HG02870 (cell line): ENCODE results near the gene HSPG2.

ENCODE experiments used
- ATAC-seq: cut with Tn5 transposase; IDR thresholded peaks from one replicate; pipeline ENCODE4 v1.9.1; 2021; ENCODE audit warnings: mild to moderate bottlenecking, moderate library complexity; ENCODE audit not compliant: unreplicated experiment

HSPG2 gene

DNA sequence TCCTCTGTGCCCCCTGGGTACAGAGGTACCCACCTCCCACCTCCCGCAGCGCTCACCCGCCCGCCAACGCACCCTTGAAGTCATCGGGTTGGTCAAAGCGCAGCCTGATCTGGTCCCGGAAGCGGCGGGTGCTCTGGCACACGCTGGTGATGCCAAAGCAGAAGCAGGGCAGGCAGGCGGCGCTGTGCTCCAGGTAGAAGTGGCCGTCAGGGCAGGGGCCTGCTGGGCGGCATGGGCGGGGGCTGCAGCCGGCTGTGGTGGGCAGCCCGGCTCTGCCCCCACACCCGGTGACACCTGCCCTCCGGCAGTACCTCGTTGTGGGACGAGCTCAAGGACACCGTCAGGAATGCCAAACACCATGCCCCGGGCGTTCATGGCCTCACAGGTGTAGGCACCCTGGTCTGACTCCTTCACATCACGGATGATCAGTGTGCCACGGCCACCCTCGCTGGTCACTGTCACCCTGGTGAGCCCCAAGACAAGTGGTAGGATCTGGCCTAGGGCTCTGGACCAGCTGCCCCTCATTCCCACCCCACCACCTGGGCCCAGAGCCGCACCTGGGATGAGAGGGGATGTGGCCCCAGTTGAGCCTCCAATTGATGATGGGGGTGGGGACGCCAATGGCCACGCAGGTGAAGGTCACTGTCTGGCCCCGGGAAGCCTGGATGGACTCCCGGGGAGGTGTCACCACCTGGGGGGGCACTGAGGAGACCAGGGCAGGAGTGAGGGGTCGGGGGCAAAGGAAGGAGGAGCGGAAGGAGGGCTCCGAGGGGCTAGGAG is 52.5 kb downstream of the HSPG2 start:
- no peak for ATAC-seq

DNA sequence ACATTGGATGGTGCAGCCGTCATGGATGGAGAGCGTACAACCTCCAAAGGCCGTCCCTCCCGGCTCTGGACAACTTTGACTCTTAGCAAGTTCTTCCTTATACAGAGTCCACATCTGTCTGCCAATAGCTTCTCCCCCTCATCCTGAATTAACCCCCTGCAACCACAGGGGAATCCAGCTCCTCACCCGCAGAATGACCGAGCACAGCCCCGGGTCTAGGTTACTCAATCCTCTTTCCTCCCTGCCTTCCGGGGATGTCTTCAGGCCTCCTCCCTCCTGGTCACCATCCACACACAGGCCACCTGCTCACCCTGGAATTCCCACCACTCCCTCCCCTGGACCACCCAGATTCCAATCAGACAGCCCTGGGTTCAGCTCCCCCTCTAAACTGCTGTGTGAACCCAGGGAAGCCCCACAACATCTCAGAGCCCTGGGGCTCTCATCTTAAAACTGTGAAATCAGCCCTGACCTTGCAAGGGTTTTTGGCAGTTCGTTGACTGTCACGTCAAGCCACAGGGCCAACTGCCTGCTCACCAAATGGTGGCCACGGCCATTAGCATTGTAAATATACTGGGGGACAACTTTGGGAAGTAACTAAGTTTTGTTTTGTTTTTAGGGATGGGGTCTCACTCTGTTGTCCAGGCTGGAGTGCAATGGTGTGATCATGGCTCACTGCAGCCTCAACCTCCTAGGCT is 54.2 kb downstream of the HSPG2 start:
- no peak for ATAC-seq

DNA sequence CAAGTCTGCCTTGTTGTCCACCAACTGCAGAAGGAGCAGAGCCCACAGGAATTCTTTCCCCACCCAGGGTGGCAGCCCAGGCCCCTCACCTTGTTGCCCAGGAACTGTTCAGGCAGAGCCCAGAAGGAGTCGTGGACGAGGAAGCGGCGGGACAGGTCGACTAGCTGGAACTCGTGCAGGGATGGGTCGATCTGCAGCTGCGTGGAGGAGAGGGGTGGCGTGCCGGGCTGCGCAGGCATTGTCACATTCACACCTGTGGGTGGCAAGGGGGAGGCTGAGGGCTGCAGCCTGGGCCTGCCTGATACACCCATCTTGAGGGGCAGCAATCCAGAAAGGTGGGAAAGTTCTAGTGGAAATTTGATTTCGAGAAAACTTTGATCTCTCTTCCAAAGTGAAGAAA is 55.9 kb downstream of the HSPG2 start:
- no peak for ATAC-seq

DNA sequence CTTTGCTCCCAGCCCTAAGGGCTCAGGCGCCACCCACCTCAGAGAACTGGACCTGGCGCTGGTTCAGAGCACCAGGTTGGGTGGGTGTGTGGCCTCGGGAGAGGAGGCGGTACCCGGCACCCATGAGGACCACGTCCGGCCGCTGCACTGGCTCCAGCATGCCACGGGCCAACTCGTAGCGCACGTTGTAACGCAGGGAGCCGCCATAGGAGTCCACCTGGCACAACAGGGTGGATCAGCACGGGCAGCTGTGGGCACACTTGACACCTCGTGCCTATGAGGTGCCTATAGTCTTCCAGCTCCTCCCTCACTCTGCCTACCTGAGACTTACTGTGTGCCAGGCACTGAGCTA is 56.5 kb downstream of the HSPG2 start:
- no peak for ATAC-seq

DNA sequence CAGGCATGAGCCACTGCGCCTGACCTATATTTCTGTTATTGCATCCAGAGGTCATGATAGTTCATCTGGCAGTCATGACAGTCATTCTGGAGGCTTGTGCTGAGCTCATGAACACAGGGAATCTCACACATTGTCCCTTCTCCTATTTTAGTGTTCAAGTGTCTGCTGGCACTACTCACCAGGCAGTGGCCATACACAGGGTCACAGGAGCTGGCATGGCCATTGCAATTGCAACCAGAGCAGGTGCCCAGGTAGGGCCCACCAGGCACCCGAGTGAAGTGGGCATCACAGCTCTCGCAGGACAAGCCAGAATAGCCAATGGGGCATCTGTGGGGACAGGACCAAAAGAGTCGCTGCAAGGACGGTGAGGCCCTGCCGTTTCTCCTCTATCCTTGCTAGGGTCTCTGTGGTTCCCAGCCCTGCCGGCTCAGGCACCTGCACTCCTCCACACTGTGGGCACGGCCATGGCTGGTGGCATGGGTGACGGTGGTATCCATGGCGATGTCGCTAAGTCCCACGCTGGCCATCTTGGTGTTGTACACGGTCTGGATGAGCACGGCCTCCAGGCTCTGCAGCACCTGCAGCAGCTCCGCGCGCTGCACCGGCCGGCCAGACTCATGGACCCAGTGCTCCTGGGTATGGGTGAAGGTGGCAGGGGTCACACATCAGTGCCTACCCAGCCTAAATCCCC is 57.0 kb downstream of the HSPG2 start:
- no peak for ATAC-seq

DNA sequence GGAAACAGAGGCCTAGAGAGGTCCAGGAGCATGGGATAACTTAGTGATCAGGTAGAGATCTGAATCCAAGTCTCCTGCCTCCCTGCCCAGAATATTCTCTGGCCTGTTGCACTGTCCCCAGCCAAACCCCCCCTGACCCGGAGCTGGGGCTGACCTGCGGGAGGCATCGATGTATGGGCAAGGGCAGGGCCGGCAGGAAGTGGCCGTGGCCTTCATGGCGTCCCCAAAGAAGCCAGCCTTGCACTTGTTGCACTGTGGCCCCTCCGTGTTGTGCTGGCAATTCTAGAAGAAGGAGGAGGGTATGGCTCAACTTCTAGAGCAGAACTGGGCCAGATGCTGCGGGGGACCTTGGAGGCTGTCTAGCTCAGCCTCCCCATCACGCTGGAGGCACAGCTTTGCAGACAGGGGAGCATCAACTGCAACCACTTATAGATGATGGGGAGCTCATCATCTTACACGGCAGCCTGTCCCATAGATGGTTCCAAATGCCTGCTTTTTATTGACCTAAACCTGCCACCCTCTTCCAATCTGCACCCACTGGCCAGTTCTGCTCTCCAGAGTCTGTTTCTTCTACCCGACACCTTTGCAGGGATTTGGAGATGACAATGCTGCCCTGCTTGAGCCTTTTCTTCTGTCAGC is 58.2 kb downstream of the HSPG2 start:
- ATAC-seq: no peak

DNA sequence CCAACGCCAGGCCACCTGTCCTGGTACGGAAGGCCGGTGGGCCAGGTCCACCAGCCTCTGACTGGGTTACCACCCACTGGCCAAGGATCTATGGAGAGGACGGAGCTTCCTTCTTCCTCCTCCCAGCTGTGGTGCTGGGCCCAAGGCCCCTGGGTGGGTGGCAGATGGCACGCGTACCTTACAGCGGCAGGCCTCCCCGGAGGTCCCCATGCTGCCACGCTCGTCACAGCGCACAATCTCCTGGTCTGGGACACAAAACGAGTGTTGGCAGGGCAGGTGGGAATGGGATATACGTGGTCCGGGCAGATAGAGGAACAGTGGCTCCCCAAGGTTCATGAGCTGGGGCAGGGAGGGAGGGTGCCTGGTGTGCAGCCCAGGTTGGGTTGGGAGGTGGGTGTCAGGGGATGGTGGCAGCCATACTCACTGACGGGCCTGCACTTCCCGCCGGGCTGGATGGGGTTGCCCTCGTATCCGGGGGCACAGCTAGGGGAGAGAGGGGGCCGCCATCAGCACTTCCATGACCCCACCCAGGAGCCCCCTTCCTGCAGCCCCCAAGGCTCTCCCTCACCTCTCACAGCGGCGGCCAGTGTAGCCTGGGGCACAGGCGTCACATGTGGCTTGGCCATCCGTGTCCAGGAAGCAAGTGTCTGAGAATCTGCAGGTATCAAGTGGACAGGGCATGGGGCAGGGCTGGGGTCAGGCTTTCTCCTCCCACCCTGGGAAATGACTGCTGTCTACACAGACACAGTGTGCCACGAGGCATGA is 58.9 kb downstream of the HSPG2 start:
- no peak for ATAC-seq

DNA sequence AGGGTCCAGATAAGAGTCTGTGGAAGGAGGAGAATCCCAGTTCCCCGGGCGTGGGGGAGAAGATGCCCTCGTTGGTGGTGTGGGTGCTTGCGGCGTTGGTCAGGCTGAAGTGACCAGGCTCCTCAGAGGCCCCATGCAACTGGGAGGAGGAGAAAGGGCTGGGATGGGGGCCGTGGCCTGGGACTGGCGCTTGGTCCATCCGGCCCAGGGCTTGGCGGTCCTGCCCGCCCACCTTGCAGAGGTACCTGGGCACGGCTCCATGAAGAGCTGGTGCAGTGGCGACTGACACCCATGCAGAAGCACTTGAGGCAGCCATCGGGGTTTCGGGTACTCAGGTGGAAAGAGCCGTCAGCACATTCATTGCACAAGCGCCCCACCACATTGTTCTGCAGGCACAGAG is 60.8 kb downstream of the HSPG2 start:
- no peak for ATAC-seq

DNA sequence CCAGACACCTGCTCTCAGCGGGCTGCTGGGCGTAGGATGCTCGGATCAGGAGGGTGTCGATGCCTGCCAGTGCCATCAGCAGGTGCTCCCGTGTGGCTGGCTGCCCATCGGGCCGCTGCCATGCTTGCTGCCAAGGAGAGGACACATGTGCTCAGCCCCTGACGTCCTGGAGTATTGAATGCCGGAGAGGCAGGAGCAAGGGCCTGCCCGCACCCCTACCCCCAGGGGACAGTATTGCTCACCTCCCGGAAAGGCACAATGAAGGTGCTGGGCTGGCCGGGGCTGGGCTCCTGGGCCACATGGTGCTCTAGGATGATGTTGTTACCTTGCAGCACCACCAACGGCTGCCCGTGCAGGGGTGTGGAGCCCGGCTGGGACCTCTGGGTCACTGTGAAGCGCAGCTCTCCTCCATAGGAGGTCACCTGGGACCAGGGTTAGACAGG is 61.5 kb downstream of the HSPG2 start:
- no peak for ATAC-seq

DNA sequence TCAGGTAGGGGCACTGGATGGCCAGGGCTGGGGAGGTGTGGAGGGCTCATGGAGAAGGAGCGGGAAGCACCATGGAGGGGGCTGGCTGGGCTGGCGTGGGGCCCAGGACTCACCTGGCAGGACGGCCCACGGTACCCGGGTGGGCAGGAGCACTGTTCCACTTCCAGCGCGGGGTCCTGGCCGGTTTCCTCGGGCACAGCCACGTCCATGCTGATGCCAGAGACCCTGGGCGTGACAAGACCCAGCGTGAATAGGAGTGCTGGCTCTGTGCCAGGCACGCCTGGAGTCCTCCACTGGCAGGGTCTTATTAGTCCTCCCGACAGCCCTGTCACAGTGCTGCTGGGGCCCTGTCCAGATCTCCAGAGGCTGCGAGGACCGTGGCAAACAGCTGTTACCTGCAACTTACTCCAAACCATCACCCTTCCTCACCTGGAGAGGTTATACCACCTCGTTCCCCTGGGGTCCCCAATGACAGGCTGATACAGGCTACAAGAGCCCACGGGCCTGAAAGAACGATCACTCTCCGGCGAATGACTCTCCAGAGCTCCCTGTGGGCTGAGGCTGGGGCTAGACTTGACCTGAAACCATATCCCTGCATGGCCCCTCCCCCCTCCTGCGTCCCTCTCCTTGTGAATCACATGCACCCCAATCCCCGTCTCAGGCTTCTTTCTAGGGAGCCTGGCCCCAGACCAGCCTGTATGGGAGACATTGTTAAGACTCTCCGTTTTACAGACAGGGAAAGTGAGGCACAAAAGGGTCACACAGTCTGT is 62.1 kb downstream of the HSPG2 start:
- ATAC-seq: no peak

DNA sequence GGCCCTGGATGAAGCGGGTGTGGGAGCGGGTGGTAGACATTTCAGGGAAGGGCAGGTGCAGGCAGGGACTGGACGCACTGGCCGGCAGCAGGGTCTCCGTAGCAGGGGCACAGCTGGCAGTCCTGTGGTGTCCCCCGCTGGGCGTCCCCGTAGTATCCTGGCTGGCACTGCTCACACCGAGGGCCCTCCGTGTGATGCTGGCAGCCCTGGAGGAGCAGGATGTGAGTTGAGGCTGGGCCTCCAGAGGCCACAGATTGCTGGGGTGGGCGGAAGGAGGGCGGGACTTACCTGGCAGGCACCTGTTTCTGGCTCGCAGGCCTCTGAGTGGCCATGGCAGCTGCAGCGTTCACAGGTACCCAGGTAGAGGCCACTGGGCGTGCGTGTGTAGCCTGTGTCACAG is 62.8 kb downstream of the HSPG2 start:
- ATAC-seq: no peak

DNA sequence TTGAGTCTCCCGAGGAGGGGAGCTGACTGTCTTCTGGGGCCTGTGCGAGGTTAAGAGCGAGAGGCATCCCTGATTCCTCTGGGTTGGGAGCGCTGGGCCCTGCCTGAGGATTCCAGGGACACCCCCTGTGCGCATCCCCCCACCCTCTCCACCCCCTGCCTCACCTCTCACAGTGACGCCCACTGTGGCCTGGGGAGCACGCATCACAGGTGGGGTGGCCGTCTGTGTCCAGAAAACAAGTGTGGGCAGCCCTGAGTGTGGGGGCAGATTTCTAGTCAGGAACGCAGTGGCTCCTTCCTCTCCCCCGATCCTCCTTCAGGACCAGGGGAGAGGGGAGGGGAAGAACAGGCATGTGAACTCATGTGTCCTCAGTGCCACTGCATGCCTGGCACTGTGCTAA is 63.3 kb downstream of the HSPG2 start:
- ATAC-seq: no peak

DNA sequence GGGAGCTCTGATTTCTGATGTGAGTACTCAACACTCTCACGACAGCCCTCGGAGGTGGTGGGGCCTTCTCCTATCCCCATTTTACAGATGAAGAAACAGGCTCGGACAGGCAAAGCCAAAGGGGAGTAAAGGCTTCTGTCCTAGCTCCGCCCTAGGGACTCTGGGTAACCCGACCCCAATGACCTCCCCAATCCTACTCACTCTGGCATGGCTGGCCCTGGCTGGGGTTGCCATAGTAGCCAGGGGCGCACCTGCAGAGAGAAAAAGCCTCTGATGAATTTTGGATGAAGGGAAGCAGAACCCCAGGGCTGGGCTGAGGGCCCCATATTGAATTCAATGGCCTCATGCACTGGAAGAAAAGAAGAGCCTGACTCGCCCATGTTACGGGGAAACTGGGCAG is 63.9 kb downstream of the HSPG2 start:
- no peak for ATAC-seq

DNA sequence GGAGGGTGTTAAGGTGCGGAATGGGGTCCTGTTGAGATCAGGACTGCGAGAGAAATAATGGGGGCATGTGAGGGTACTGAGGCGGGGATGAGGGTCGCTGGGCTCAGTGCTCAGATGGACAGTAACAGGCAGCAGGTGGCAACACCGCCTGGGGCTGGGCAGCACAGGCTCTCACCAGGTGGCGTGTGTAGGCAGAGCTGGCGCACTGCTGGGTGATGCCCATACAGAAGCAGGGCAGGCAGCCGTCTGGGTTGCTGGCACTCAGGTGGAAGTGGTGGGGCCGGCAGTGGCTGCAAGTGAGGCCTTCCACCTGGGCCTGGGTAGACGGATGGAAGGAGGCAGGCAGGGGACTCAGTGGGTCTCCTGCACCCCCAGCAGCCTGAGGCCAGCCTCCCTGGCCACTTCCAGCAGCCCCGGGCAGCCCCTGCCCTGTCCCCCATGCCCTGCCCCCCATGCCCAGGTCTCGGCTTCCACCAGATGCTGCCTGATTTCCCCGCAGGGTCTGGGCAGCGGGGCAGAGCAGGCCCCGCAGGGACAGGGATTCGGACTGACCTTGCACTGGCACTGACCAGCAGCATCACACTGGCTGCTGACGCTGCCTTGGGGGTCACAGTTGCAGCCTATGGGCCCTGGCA is 64.5 kb downstream of the HSPG2 start:
- no peak for ATAC-seq

DNA sequence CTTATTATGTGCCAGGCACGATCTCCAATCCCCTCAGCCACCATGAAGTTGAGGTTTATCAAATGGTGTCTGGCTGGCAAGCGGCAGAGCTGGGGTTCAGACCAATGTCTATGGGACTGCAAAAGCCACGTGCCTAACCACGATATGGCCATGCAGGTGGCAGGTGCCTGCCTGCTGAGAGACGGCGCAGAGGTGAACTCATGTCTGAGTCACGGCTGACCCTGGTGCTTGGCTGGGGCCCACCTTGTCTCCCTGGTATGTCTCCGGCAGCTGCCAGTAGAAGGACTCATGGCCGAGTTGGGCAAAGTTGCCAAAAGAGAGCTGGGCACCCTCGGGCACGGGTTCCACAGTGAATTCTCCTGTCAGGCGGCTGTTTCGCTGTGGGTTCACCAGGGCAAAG is 65.2 kb downstream of the HSPG2 start:
- no peak for ATAC-seq

DNA sequence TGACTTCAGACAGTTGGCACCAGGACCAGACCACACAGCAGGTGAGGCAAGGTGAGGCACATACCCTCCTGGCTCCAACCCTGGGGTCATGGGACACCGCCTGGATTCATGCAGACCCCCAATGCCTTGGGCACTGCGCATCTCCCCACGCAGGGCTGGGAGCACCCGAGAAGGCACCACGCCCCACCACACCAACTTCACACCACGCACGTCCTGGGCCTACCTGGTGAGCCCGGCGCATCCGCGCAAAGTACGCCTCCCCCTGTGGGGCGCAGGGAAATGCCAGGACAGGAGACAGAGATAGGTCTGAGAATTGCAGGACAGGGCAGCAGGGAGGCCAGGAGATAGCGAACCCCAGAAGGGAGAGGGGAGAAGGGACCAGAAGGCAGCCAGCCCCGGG is 66.5 kb downstream of the HSPG2 start:
- ATAC-seq: no peak

DNA sequence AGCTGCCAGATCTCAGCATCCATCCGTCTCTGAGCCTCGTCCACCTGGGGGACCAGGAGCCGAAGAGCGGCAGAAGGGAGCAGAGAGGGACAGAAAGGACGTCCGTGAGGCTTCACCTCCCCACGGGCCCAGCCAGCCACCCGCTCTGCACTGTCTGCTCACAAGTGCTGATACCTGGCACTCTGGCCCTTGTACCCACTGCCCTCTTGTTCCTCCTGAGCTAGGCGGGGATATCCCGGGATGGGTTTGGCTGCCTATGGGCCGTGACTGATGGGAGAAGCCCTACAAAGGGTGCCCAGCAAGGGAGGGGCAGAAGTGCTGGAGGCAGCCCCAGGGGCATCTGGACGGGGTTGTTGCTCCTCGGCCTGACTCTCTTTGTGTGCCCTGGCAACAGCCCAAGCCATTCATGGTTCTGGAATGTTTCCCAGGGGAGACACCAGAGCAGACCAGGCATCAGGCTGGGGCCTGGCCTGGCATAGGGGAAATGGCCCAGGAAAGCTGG is 67.4 kb downstream of the HSPG2 start:
- ATAC-seq: no peak

DNA sequence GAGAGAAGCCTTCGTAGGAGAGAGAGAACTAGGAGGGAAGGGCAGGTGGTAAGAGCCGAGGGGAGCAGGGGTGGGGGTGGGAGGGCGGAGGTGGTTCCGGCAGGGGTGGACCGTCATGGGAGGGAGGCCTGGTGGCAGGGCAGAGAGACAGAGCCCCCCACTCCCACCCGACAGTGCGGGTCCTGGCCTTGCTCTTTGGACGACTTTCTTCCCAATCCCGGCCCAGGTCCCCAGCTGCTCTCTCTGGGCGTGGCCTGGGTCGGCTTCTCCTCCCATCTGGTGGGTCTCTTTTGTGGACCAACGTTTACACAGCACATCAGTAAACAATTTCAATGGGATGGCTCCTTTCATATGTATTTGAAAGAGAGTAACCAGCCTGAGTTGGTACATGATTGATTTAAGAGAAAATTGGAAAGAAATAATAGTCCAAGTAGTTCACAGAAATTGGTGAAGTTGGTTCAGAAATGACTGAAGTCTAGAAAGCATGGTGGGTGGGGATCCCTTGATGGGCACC is 68.1 kb downstream of the HSPG2 start:
- ATAC-seq: no peak

DNA sequence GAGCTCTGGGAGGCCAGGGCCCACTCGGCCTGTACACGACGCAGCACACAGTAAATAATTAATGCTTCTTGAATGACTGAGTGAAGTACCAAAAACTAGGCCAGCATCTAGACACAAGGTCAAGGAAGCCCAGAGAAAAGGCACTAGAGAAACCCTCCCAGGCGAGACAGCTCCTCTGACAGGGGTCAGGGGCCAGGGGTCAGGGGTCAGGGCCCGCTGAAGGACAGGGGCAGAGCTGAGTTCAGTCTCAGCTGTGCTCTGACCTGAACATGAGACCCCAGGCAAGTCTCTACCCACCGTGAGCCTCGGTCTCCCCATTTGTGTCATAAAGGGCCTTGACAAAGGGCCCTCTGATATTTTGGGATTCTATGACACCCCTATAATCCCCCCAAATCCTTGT is 68.6 kb downstream of the HSPG2 start:
- no peak for ATAC-seq
